Activated T-cell treated with anti-CD3 and anti-CD28 coated beads for 24 hours (primary cell): ENCODE results near the gene THAP6.
"Not testable (repeated sequence)": the region's sequence is repeated elsewhere in the genome, so short reads cannot be mapped to it uniquely, and the experiment has no call there.

Source experiments
- DNase-seq: peaks from one replicate; pipeline ENCODE4 v3.0.0-alpha.2; 2020; ENCODE audit warnings: low read depth

The THAP6 gene

GRCh38 chr4:75514131-75514948, at the start of gene THAP6, which contains the start of gene RCHY1:
Gene THAP6, plus strand, starts transcription at chr4:75514473. Its CDS starts 980 bp downstream, at chr4:75515453.
Gene RCHY1, minus strand, starts transcription at chr4:75514403. Its CDS starts 117 bp downstream, at chr4:75514286.
- peak; percentile 88 for DNase-seq

GRCh38 chr4:75469896-75470295, 44.4 kb upstream of the THAP6 start:
- DNase-seq, result no peak

- DNase-seq, result no peak
These were observed 43.5 kb upstream of the THAP6 start for GRCh38 chr4:75470738-75471137.

- DNase-seq, result no peak
These were observed 37.1 kb upstream of the THAP6 start for GRCh38 chr4:75477201-75477600.

GRCh38 chr4:75484190-75484589, 30.1 kb upstream of the THAP6 start:
- no peak for DNase-seq

- no peak for DNase-seq
These were observed 24.1 kb upstream of the THAP6 start for GRCh38 chr4:75490155-75490554.

GRCh38 chr4:75494563-75494962, 19.7 kb upstream of the THAP6 start:
- no peak for DNase-seq

GRCh38 chr4:75495476-75495875, 18.8 kb upstream of the THAP6 start:
- no peak for DNase-seq

- DNase-seq, result no peak
These were observed 17.9 kb upstream of the THAP6 start for GRCh38 chr4:75496406-75496805.

- no peak for DNase-seq
These were observed 17.1 kb upstream of the THAP6 start for GRCh38 chr4:75497133-75497532.

GRCh38 chr4:75498041-75498440, 16.2 kb upstream of the THAP6 start:
- no peak for DNase-seq

GRCh38 chr4:75499900-75500299, 14.4 kb upstream of the THAP6 start:
- no peak for DNase-seq

- DNase-seq, result no peak
These were observed 11.6 kb upstream of the THAP6 start for GRCh38 chr4:75502671-75503070.

GRCh38 chr4:75505630-75506029, 8.6 kb upstream of the THAP6 start:
- no peak for DNase-seq

GRCh38 chr4:75509592-75509991, 4.7 kb upstream of the THAP6 start:
- not testable (repeated sequence) for DNase-seq

- no peak for DNase-seq
These were observed 2.4 kb upstream of the THAP6 start for GRCh38 chr4:75511841-75512240.

GRCh38 chr4:75512386-75513211, 1.7 kb upstream of the THAP6 start:
- no peak for DNase-seq

- DNase-seq, result no peak
These were observed 645 bp upstream of the THAP6 start for GRCh38 chr4:75513526-75514130.

GRCh38 chr4:75514949-75515612, 808 bp downstream of the THAP6 start:
- DNase-seq, result no peak

- DNase-seq, result no peak
These were observed 1.9 kb downstream of the THAP6 start for GRCh38 chr4:75516144-75516543.

- not testable (repeated sequence) for DNase-seq
These were observed 5.2 kb downstream of the THAP6 start for GRCh38 chr4:75519452-75519851.

- DNase-seq, result no peak
These were observed 10.8 kb downstream of the THAP6 start for GRCh38 chr4:75525086-75525485.
